ENCODE results near the gene DUSP19. TPM values are rescaled to one million over a fixed set of nuclear protein-coding genes. Genes with fewer than 3 reads are reported as not detected.

The DUSP19 gene
- total and polyA plus RNA-seq, 2 of the 13 experiments (the other 11 are each of a cell fraction or from before 2014, with no cell fraction given): 1.3 to 1.9 TPM

- TF ChIP-seq ZSCAN5A (CRISPR knock-in tag; IDR thresholded peaks at IDR 0.05; ENCODE audit: borderline replicate concordance): peak; percentile 44; the same call in 1 of the 2 replicates
- peak; percentile 90; the same call in 1 of the 2 replicates for TF ChIP-seq RFXANK (CRISPR knock-in tag; IDR thresholded peaks at IDR 0.05)
- TF ChIP-seq ZBED4 (CRISPR knock-in tag; IDR thresholded peaks at IDR 0.05; ENCODE audit: borderline replicate concordance): peak; percentile 84
- peak; percentile 35; the same call in 1 of the 2 replicates for TF ChIP-seq ZBTB26 (CRISPR knock-in tag; IDR thresholded peaks at IDR 0.05; ENCODE audit: borderline replicate concordance)
- TF ChIP-seq ZKSCAN8 (CRISPR knock-in tag; IDR thresholded peaks at IDR 0.05; ENCODE audit: borderline replicate concordance): 0 out of 2 replicates have a peak, but pooled peaks have one; percentile 63
- TF ChIP-seq ZFY (CRISPR knock-in tag; IDR thresholded peaks at IDR 0.05): peak; percentile 79; the same call in 1 of the 2 replicates
- TF ChIP-seq ZNF333 (CRISPR knock-in tag; IDR thresholded peaks at IDR 0.05; ENCODE audit: borderline replicate concordance): no peak
- TF ChIP-seq ZNF782 (CRISPR knock-in tag; IDR thresholded peaks at IDR 0.05; ENCODE audit: borderline replicate concordance): no peak; the same call in 1 of the 2 replicates
- TF ChIP-seq TFE3 (CRISPR knock-in tag; IDR thresholded peaks at IDR 0.05): peak; percentile 69
- TF ChIP-seq ZNF572 (CRISPR knock-in tag; IDR thresholded peaks at IDR 0.05): 0 out of 2 replicates have a peak, but pooled peaks have one; percentile 17
- TF ChIP-seq BRF2 (CRISPR knock-in tag; IDR thresholded peaks at IDR 0.05): no peak
- TF ChIP-seq CSRNP2 (CRISPR knock-in tag; conservative IDR thresholded peaks at IDR 0.05; ENCODE audit: low read depth): 0 out of 2 replicates have a peak, but pooled peaks have one; percentile 49
- no peak for TF ChIP-seq HOXA7 (CRISPR knock-in tag; IDR thresholded peaks at IDR 0.05)
- TF ChIP-seq FOXJ3 (CRISPR knock-in tag; IDR thresholded peaks at IDR 0.05; ENCODE audit: borderline replicate concordance): no peak
Measured at GRCh38 chr2:183124222-183124956, 45.8 kb downstream of the DUSP19 start, which contains the start of gene NUP35 (continued).
